H1 (cell line): Measurements from ENCODE around the gene GIPC1. TPM values are rescaled to one million over a fixed set of nuclear protein-coding genes. Genes with fewer than 3 reads are reported as not detected.

Experiments
- CTCF ChIA-PET: fragments of 300-600 bp; sonication (Branson Sonifier 250); formaldehyde crosslinking; loops from one replicate; lab custom pipeline; 2021; ENCODE audit not compliant: partially characterized antibody; lab: Charles Lee
- POLR2A ChIA-PET: fragments of 300-600 bp; sonication (Branson Sonifier 250); formaldehyde crosslinking; loops from one replicate; lab custom pipeline; 2021; ENCODE audit warnings: inconsistent platforms; ENCODE audit not compliant: partially characterized antibody; lab: Charles Lee
- DNase-seq, 2 experiments: peaks; one replicate each; pipeline versions ENCODE4 v3.0.0 to v3.0.0-alpha.2; 2010 to 2022; ENCODE audit warnings: low spot score in 2 of 2, low read depth in 1 of 2, mixed read lengths in 1 of 2
- FAIRE-seq: peaks from 2 replicates; lab custom pipeline; 2011; peaks lifted over from hg19 to GRCh38; lab: Jason Lieb, UNC
- H2AFZ ChIP-seq: 2 replicates; pipeline ENCODE4 v1.8.1; 2012; ENCODE audit warnings: low read length, inconsistent platforms
- H2AK5ac ChIP-seq: 2 replicates; pipeline ENCODE4 v1.6.1; 2013; ENCODE audit warnings: low read depth, low read length
- H2BK120ac ChIP-seq: replicated peaks from 2 replicates; pipeline ENCODE3; 2013; ENCODE audit warnings: low read depth, low read length, inconsistent platforms
- H2BK12ac ChIP-seq: 2 replicates; pipeline ENCODE4 v1.6.1; 2013; ENCODE audit warnings: low read depth, low read length
- H2BK15ac ChIP-seq: 2 replicates; pipeline ENCODE4 v1.6.1; 2013; ENCODE audit warnings: low read length
- H2BK20ac ChIP-seq: 2 replicates; pipeline ENCODE4 v1.6.1; 2013; ENCODE audit warnings: low read length
- H2BK5ac ChIP-seq: 2 replicates; pipeline ENCODE4 v1.6.1; 2013; ENCODE audit warnings: low read depth, low read length
- H3K14ac ChIP-seq: 2 replicates; pipeline ENCODE4 v1.6.1; 2013; ENCODE audit warnings: inconsistent platforms; ENCODE audit not compliant: insufficient read length
- H3K18ac ChIP-seq: 2 replicates; pipeline ENCODE4 v1.6.1; 2013; ENCODE audit warnings: low read length; ENCODE audit errors: extremely low read depth
- H3K23ac ChIP-seq: 2 replicates; pipeline ENCODE4 v1.6.1; 2013; ENCODE audit warnings: inconsistent platforms; ENCODE audit not compliant: insufficient read length
- H3K23me2 ChIP-seq: 2 replicates; pipeline ENCODE4 v1.6.1; 2013; ENCODE audit warnings: low read depth, low read length
- H3K27ac ChIP-seq: 2 replicates; pipeline ENCODE4 v1.6.1; 2011; ENCODE audit warnings: low read depth, low read length, inconsistent platforms
- H3K27me3 ChIP-seq, 4 experiments: replicated peaks in 1 of 4; 1 replicate in 1 of 4; 2 replicates in 3 of 4; pipeline versions ENCODE4 v1.6.1 to v1.8.1; 2011 to 2013; ENCODE audit warnings: low read length in 3 of 4, mild to moderate bottlenecking in 3 of 4, inconsistent platforms in 2 of 4, mixed read lengths in 2 of 4, moderate library complexity in 1 of 4; ENCODE audit not compliant: control insufficient read depth in 3 of 4, insufficient read depth in 3 of 4; ENCODE audit errors: extremely low read depth in 1 of 4
- H3K36me3 ChIP-seq, 4 experiments: 2 replicates each; pipeline versions ENCODE4 v1.6.1 to v1.8.1; 2011 to 2013; ENCODE audit warnings: mild to moderate bottlenecking in 4 of 4, low read length in 3 of 4, moderate library complexity in 2 of 4, control low read depth in 1 of 4, inconsistent platforms in 1 of 4; ENCODE audit not compliant: insufficient read depth in 4 of 4, control insufficient read depth in 2 of 4
- H3K4ac ChIP-seq: replicated peaks from 2 replicates; pipeline ENCODE3; 2013; ENCODE audit warnings: low read length, low read depth, mixed read lengths, inconsistent platforms; ENCODE audit not compliant: insufficient read length
- H3K4me1 ChIP-seq, 4 experiments: replicated peaks in 1 of 4; 1 replicate in 1 of 4; 2 replicates in 3 of 4; pipeline versions ENCODE4 v1.6.1 to v1.8.1; 2011 to 2013; ENCODE audit warnings: low read length in 3 of 4, inconsistent platforms in 2 of 4, mixed read lengths in 1 of 4; ENCODE audit not compliant: insufficient read depth in 4 of 4, control insufficient read depth in 3 of 4
- H3K4me2 ChIP-seq, 2 experiments: 2 replicates each; pipeline versions ENCODE4 v1.6.1 to v1.8.1; 2011 to 2013; ENCODE audit warnings: low read depth in 2 of 2, low read length in 2 of 2, control low read depth in 1 of 2, inconsistent platforms in 1 of 2, mild to moderate bottlenecking in 1 of 2; ENCODE audit not compliant: insufficient read depth in 1 of 2
- H3K4me3 ChIP-seq, 4 experiments: fragments of 200-600, 300-600 bp in 1 of 4; sonication (generic), shearing (Covaris generic), sonication (Bioruptor Twin) in 1 of 4; 2 replicates each; pipeline versions ENCODE4 v1.5.1 to v1.8.1; 2011 to 2016; ENCODE audit warnings: low read length in 4 of 4, low read depth in 3 of 4, control low read depth in 2 of 4, inconsistent platforms in 2 of 4, mild to moderate bottlenecking in 2 of 4, mixed read lengths in 1 of 4, moderate library complexity in 1 of 4; ENCODE audit not compliant: insufficient read depth in 2 of 4; ENCODE audit errors: extremely low read depth in 1 of 4
- H3K56ac ChIP-seq: replicated peaks from 2 replicates; pipeline ENCODE3; 2013; ENCODE audit warnings: low read depth, mild to moderate bottlenecking, mixed read lengths, low read length, inconsistent platforms; ENCODE audit not compliant: insufficient read length
- H3K79me1 ChIP-seq: 2 replicates; pipeline ENCODE4 v1.6.1; 2013; ENCODE audit warnings: low read depth, low read length, control low read depth
- H3K79me2 ChIP-seq, 2 experiments: 2 replicates each; pipeline versions ENCODE4 v1.6.1 to v1.8.1; 2012 to 2013; ENCODE audit warnings: low read length in 2 of 2, mild to moderate bottlenecking in 2 of 2, inconsistent platforms in 1 of 2; ENCODE audit not compliant: insufficient read depth in 2 of 2, control insufficient read depth in 1 of 2
- H3K9ac ChIP-seq, 4 experiments: replicated peaks in 1 of 4; 1 replicate in 1 of 4; 2 replicates in 3 of 4; pipeline versions ENCODE4 v1.6.1 to v1.8.1; 2011 to 2013; ENCODE audit warnings: low read depth in 3 of 4, low read length in 3 of 4, control low read depth in 2 of 4, mild to moderate bottlenecking in 2 of 4, moderate library complexity in 2 of 4, inconsistent platforms in 1 of 4; ENCODE audit errors: extremely low read depth in 1 of 4
- H3K9me3 ChIP-seq, 2 experiments: 2 replicates each; pipeline versions ENCODE4 v1.6.1 to v1.8.1; 2012 to 2013; ENCODE audit warnings: mild to moderate bottlenecking in 2 of 2, moderate library complexity in 2 of 2, control low read depth in 1 of 2, inconsistent platforms in 1 of 2, low read depth in 1 of 2, low read length in 1 of 2, mixed read lengths in 1 of 2; ENCODE audit not compliant: insufficient read depth in 2 of 2
- H4K20me1 ChIP-seq, 2 experiments: replicated peaks in 1 of 2; 2 replicates each; pipeline versions ENCODE3 to v1.8.1; 2011 to 2013; ENCODE audit warnings: inconsistent platforms in 2 of 2, low read length in 2 of 2, mild to moderate bottlenecking in 1 of 2; ENCODE audit not compliant: insufficient read depth in 2 of 2, control insufficient read depth in 1 of 2
- H4K5ac ChIP-seq: 2 replicates; pipeline ENCODE4 v1.6.1; 2013; ENCODE audit warnings: low read length, low read depth, mixed read lengths, inconsistent platforms; ENCODE audit not compliant: insufficient read length
- H4K8ac ChIP-seq: 2 replicates; pipeline ENCODE4 v1.8.0; 2013; ENCODE audit warnings: mild to moderate bottlenecking, moderate library complexity, low read length, inconsistent platforms; ENCODE audit not compliant: insufficient read depth; ENCODE audit errors: extremely low read depth
- H4K91ac ChIP-seq: replicated peaks from 2 replicates; pipeline ENCODE3; 2013; ENCODE audit warnings: low read length, mixed read lengths, inconsistent platforms; ENCODE audit not compliant: insufficient read length
- BACH1 ChIP-seq: IDR thresholded peaks from 2 replicates; pipeline ENCODE4 v1.6.1; 2012; ENCODE audit warnings: low read length, improper control_type of control experiment
- CBX5 ChIP-seq: fragments of 300-800, 300-1000 bp; sonication (generic); IDR thresholded peaks from 2 replicates; pipeline ENCODE4 v1.7.1; 2016; ENCODE audit warnings: antibody characterized with exemption, low read length, low read depth
- CBX8 ChIP-seq: fragments of 300-800, 300-1000 bp; sonication (generic); IDR thresholded peaks from 2 replicates; pipeline ENCODE4 v1.7.1; 2016; ENCODE audit warnings: low read depth, low read length, borderline replicate concordance
- CHD1 ChIP-seq: IDR thresholded peaks from 2 replicates; pipeline ENCODE4 v1.6.1; 2012; ENCODE audit warnings: low read depth, low read length, improper control_type of control experiment
- CREB1 ChIP-seq: IDR thresholded peaks from 2 replicates; pipeline ENCODE4 v1.6.1; 2012; ENCODE audit warnings: inconsistent platforms
- GTF2F1 ChIP-seq: IDR thresholded peaks from 2 replicates; pipeline ENCODE4 v1.6.1; 2012; ENCODE audit warnings: low read depth, low read length, improper control_type of control experiment, borderline replicate concordance
- NRF1 ChIP-seq: IDR thresholded peaks from 2 replicates; pipeline ENCODE4 v1.6.1; 2011; ENCODE audit warnings: mild to moderate bottlenecking, low read depth, low read length, improper control_type of control experiment
- WGBS, 2 experiments: shearing (Covaris generic) in 1 of 2; methylation state at CpG; one replicate each; pipeline versions ENCODE4 v1.1.6 to v1.1.7; 2013 to 2015; ENCODE audit warnings: low lambda C conversion rate in 2 of 2, mixed read lengths in 2 of 2, inconsistent platforms in 1 of 2, low coverage in 1 of 2, missing lambda C conversion rate in 1 of 2; ENCODE audit not compliant: insufficient replicate concordance in 2 of 2, insufficient coverage in 1 of 2, insufficient read length in 1 of 2; ENCODE audit errors: extremely low coverage in 1 of 2, missing lambda C conversion rate in 1 of 2; 5-methylcytosine and 5-hydroxymethylcytosine counted together
- polyA plus RNA-seq, 7 experiments: library from polyadenylated mRNA; depleted of rRNA in 3 of 7; stranded (reverse) in 5 of 7; unstranded in 2 of 7; fragments of >200 nt in 5 of 7; fragments of 200-250 nt in 2 of 7; gene quantifications; 1 replicate in 5 of 7; 2 replicates in 1 of 7; 4 replicates in 1 of 7; pipeline versions ENCODE4 v1.2.1 to v1.2.3, GENCODE V29; 2011 to 2013; ENCODE audit warnings: missing spikeins in 2 of 7, mixed read lengths in 2 of 7
- total RNA-seq: library from RNA; stranded (reverse); fragmentation: NEBNext Ultra II Directional; extraction: Animal tissue kit (Norgen Biotek cat#: 25700); gene quantifications from 2 replicates; pipeline ENCODE4 v1.2.1, GENCODE V29; 2021

The GIPC1 gene
- total and polyA plus RNA-seq, 2 of the 8 experiments (the other 6 are each of a cell fraction or from before 2014, with no cell fraction given) = 65.6 to 72.0 TPM

DNA sequence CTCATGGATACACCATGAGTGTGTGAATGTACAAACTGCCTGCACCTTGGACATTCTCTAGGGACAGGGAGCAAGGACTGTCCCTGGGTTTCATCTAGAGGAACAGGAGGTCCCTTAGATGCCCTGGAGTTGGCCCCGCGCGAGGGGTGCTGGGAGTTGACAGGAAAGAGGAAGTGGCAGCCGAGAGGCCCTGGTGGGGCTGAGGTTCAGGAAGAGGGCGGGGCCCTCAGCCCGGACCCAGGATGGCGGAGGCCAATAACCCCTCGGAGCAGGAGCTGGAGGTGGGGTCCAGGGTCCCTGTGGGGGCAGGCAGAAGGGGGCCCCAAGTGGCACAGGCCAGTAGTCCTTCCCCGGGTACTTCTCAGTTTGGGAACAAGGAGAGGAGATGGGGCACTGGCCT, 55.9 kb downstream of the GIPC1 start:
- POLR2A ChIA-PET = interaction anchor here (1.2 kb wide), 1 partner anchor 28 kb away, joined by 3 read pairs; no protein-coding TSS in a partner anchor
- TF ChIP-seq CBX8 (no peak), GTF2F1 (no peak), BACH1 (no peak), NRF1 (no peak), CBX5 (no peak), CHD1 (no peak), CREB1 (no peak)

More for the DNA sequence above, 55.9 kb downstream of the GIPC1 start:
- no peak overlapping the region for H3K23ac ChIP-seq
- H4K8ac ChIP-seq = no peak overlapping the region
- H4K5ac ChIP-seq = no peak overlapping the region
- CTCF ChIA-PET = interaction anchor here (0.8 to 1.7 kb wide), 5 partner anchors 9 to 34 kb away, joined by 3 to 5 read pairs (median 4); no protein-coding TSS in a partner anchor
- peaks cover 8 to 27% of the 10 kb centered on the region in 2 experiments for H4K20me1 ChIP-seq
- H2AFZ ChIP-seq = no peak overlapping the region
- no peak overlapping the region for H3K27ac ChIP-seq
- H3K9me3 ChIP-seq = no peaks in the 10 kb centered on the region
- FAIRE-seq (no peak), DNase-seq (no peak)
- H3K9ac ChIP-seq = no peak overlapping the region
- H3K14ac ChIP-seq = no peak overlapping the region
- H3K4me3 ChIP-seq = no peak overlapping the region
- no peaks in the 10 kb centered on the region for H3K23me2 ChIP-seq
- H2BK5ac ChIP-seq = no peak overlapping the region
- H4K91ac ChIP-seq = no peak overlapping the region
- 88% methylated on average over 7 of the region's 9 CpGs; no CpG with 5 or more reads in 1 of the 2 experiments for WGBS, 2 experiments
- H2AK5ac ChIP-seq = no peak overlapping the region
- no peak overlapping the region for H3K18ac ChIP-seq
- H2BK15ac ChIP-seq = no peak overlapping the region
- no peak overlapping the region for H2BK120ac ChIP-seq
- H3K56ac ChIP-seq = no peak overlapping the region
- H2BK20ac ChIP-seq = no peak overlapping the region
- no peak overlapping the region for H3K4me2 ChIP-seq
- H3K4me1 ChIP-seq = no peaks in the 10 kb centered on the region
- H3K36me3 ChIP-seq = peaks cover 15 to 33% (median 26%) of the 10 kb centered on the region in 4 experiments
- no peaks in the 10 kb centered on the region for H3K27me3 ChIP-seq
- no peak overlapping the region for H3K4ac ChIP-seq
- peaks cover 11% of the 10 kb centered on the region; the same call in 1 of the 2 replicates for H3K79me1 ChIP-seq
- peaks cover 0 to 32% of the 10 kb centered on the region in 2 experiments; a peak in 2 of 4 replicates for H3K79me2 ChIP-seq
- H2BK12ac ChIP-seq = no peak overlapping the region
